ENCODE data around the gene SLC39A3. TPM values are rescaled to one million over a fixed set of nuclear protein-coding genes. Genes with fewer than 3 reads are reported as not detected.

SLC39A3 gene
- total and polyA plus RNA-seq, 2 of the 8 experiments (the other 6 are each of a cell fraction or from before 2014, with no cell fraction given) = 33.0 to 52.9 TPM

DNA sequence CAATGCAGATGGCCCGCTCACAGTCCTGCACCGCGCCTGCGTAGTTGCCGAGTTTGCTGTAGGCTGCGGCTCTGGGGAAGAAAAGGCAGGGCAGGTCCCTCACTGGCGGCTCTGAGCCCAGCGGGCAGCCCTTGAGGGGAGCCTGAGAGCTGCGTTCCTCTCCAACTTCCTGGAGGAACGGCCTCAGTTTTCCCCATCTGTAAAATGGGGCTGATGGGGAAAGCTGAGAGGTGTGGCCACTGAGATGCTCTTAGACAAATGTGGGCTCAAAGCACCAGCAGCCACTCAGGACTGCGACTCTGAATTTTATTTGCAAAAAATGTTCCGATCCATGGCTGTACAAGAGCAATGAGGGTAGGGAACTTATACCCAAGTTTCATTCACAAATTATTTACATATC lies 23.9 kb upstream of the SLC39A3 start (continued):
- TF ChIP-seq EGR1 (IDR thresholded peaks at IDR 0.05; ENCODE audit: borderline replicate concordance, low read depth, low read length) (no peak), RNF2 (IDR thresholded peaks at IDR 0.05; ENCODE audit: borderline replicate concordance, low read depth, low read length, missing control alignments, poor library complexity, severe bottlenecking) (no peak), TEAD4 (IDR thresholded peaks at IDR 0.05; ENCODE audit: low read depth, low read length) (no peak), JUND (IDR thresholded peaks at IDR 0.05; ENCODE audit: low read length) (no peak), TBP (IDR thresholded peaks at IDR 0.05; ENCODE audit: low read depth, low read length) (no peak), BRCA1 (IDR thresholded peaks at IDR 0.05; ENCODE audit: low read depth, low read length) (no peak), RFX5 (IDR thresholded peaks at IDR 0.05; ENCODE audit: borderline replicate concordance, low read depth, low read length) (no peak)

All from H1 (cell line).